ENCODE results near the gene ATP9B.

The ATP9B gene

DNA sequence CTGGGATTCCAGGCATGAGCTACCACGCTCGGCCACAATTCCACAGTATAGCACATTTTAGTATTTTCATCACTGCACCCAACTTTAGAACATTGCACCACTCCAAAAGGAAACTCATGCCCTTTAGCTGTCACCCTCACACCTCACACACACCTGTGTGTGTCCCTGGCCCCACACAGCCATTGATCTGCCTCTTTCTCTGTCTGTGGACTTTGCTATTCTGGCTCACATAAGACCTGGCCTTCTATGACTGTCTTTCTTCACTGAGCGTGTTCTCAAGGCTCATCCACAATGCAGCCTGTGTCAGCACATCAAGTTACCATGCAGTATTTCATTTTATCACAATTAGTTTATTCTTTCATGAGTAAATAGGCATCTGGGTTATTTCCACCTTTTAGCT, 19.7 kb upstream of the ATP9B start:
- Histone ChIP-seq H3K9me3 (ENCODE audit: control insufficient read depth, low read length) (no peaks in the 10 kb centered on the region), H3K4me1 (ENCODE audit: control insufficient read depth, insufficient read depth, low read length, poor library complexity, severe bottlenecking) (no peaks in the 10 kb centered on the region), H3K27me3 (replicated peaks; ENCODE audit: control insufficient read depth, insufficient read depth, low read length, poor library complexity, severe bottlenecking) (no peaks in the 10 kb centered on the region), H3K36me3 (ENCODE audit: control insufficient read depth, insufficient read depth, low read length) (no peaks in the 10 kb centered on the region), H3K4me3 (ENCODE audit: insufficient read depth, low read depth, low read length, poor library complexity, severe bottlenecking) (no peak overlapping the region), H3K27ac (ENCODE audit: insufficient read depth, low read length, poor library complexity, severe bottlenecking) (no peak overlapping the region)
- no peak for DNase-seq

DNA sequence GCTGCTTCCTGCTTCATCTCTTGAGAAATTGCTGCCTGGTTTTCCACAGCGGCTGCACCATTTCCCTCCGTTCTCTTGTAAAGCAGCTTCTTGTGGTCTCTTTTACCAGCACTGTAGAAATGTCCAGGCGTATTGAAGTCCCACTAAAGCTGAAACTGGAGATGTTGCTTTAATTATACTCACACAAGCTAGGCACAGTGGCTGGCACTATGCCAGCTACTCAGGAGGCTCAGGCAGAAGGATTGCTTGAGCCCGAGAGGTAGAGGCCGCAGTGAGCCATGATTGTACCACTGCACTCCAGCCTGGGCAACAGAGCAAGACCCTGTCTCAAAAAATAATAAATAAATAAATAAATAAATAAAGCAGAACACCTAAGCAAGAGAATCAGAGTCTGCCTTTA, 19.2 kb upstream of the ATP9B start:
- Histone ChIP-seq H3K27ac (ENCODE audit: insufficient read depth, low read length, poor library complexity, severe bottlenecking) (no peak overlapping the region), H3K4me3 (ENCODE audit: insufficient read depth, low read depth, low read length, poor library complexity, severe bottlenecking) (no peak overlapping the region), H3K36me3 (ENCODE audit: control insufficient read depth, insufficient read depth, low read length) (no peaks in the 10 kb centered on the region), H3K9me3 (ENCODE audit: control insufficient read depth, low read length) (no peaks in the 10 kb centered on the region), H3K4me1 (ENCODE audit: control insufficient read depth, insufficient read depth, low read length, poor library complexity, severe bottlenecking) (no peaks in the 10 kb centered on the region), H3K27me3 (replicated peaks; ENCODE audit: control insufficient read depth, insufficient read depth, low read length, poor library complexity, severe bottlenecking) (no peaks in the 10 kb centered on the region)
- DNase-seq = no peak

DNA sequence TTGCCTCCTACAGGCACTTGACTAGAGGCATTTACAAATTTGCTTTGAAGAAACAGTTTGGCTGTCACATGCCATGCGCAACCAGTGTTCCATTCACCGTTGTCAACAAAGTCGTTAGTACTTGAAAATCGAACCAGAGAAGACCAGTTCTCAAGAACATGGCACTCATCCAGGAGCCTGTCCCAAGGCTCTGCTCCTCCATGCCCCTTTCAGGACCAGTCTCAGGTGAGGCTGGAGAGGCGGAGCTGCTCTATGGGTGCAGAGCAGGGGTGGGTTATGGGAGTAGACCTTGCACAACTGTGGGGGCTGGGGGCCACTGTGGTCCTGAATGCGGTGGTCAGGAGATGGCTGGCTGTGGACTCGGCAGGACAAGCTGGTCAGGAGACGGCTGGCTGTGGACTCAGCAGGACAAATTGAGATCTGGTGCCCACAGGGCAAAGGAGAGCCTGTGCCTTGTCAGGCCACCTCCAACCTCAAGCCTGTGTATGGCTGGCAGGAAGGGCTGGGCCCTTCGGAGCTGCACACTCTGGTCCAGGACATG, 12.3 kb upstream of the ATP9B start:
- H3K27ac ChIP-seq (ENCODE audit: insufficient read depth, low read length, poor library complexity, severe bottlenecking) = no peak overlapping the region
- H3K4me3 ChIP-seq (ENCODE audit: insufficient read depth, low read depth, low read length, poor library complexity, severe bottlenecking) = no peak overlapping the region
- no peaks in the 10 kb centered on the region for H3K27me3 ChIP-seq (replicated peaks; ENCODE audit: control insufficient read depth, insufficient read depth, low read length, poor library complexity, severe bottlenecking)
- H3K9me3 ChIP-seq (ENCODE audit: control insufficient read depth, low read length) = no peaks in the 10 kb centered on the region
- DNase-seq = no peak
- H3K36me3 ChIP-seq (ENCODE audit: control insufficient read depth, insufficient read depth, low read length) = no peaks in the 10 kb centered on the region
- no peaks in the 10 kb centered on the region for H3K4me1 ChIP-seq (ENCODE audit: control insufficient read depth, insufficient read depth, low read length, poor library complexity, severe bottlenecking)

- Histone ChIP-seq H3K9me3 (ENCODE audit: control insufficient read depth, low read length) (no peaks in the 10 kb centered on the region), H3K4me1 (ENCODE audit: control insufficient read depth, insufficient read depth, low read length, poor library complexity, severe bottlenecking) (no peaks in the 10 kb centered on the region), H3K4me3 (ENCODE audit: insufficient read depth, low read depth, low read length, poor library complexity, severe bottlenecking) (no peak overlapping the region), H3K27me3 (replicated peaks; ENCODE audit: control insufficient read depth, insufficient read depth, low read length, poor library complexity, severe bottlenecking) (no peaks in the 10 kb centered on the region), H3K36me3 (ENCODE audit: control insufficient read depth, insufficient read depth, low read length) (no peaks in the 10 kb centered on the region), H3K27ac (ENCODE audit: insufficient read depth, low read length, poor library complexity, severe bottlenecking) (no peak overlapping the region)
- no peak for DNase-seq
These were observed 11.2 kb upstream of the ATP9B start for GRCh38 chr18:79058007-79058406.

- DNase-seq = no peak
- Histone ChIP-seq H3K27ac (ENCODE audit: insufficient read depth, low read length, poor library complexity, severe bottlenecking) (no peak overlapping the region), H3K27me3 (replicated peaks; ENCODE audit: control insufficient read depth, insufficient read depth, low read length, poor library complexity, severe bottlenecking) (no peaks in the 10 kb centered on the region), H3K9me3 (ENCODE audit: control insufficient read depth, low read length) (no peaks in the 10 kb centered on the region), H3K4me1 (ENCODE audit: control insufficient read depth, insufficient read depth, low read length, poor library complexity, severe bottlenecking) (no peaks in the 10 kb centered on the region), H3K36me3 (ENCODE audit: control insufficient read depth, insufficient read depth, low read length) (no peaks in the 10 kb centered on the region), H3K4me3 (ENCODE audit: insufficient read depth, low read depth, low read length, poor library complexity, severe bottlenecking) (no peak overlapping the region)
These were observed 6.4 kb upstream of the ATP9B start for GRCh38 chr18:79062806-79063205.

DNA sequence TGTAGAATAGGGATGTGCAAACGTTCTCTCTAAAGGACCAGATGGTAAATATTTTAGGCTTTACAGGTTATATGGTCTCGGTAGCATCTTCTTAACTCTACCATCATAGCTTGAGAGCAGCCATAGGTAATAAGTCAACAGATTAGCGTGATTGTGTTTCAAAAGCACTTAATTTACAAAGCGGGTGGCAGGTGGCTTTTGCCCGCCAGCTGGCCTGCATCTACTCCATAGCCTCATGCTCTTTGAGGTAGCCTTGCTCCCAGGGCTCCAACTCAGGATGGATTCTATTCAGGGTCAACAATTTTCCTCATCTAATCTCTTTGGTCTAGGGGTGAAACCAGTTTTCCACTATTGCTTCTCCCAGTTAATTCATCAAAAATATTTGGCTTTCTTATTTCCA, 5.0 kb upstream of the ATP9B start:
- Histone ChIP-seq H3K4me3 (ENCODE audit: insufficient read depth, low read depth, low read length, poor library complexity, severe bottlenecking) (no peak overlapping the region), H3K9me3 (ENCODE audit: control insufficient read depth, low read length) (no peaks in the 10 kb centered on the region), H3K4me1 (ENCODE audit: control insufficient read depth, insufficient read depth, low read length, poor library complexity, severe bottlenecking) (no peaks in the 10 kb centered on the region), H3K27me3 (replicated peaks; ENCODE audit: control insufficient read depth, insufficient read depth, low read length, poor library complexity, severe bottlenecking) (no peaks in the 10 kb centered on the region), H3K36me3 (ENCODE audit: control insufficient read depth, insufficient read depth, low read length) (no peaks in the 10 kb centered on the region), H3K27ac (ENCODE audit: insufficient read depth, low read length, poor library complexity, severe bottlenecking) (no peak overlapping the region)
- no peak for DNase-seq

DNA sequence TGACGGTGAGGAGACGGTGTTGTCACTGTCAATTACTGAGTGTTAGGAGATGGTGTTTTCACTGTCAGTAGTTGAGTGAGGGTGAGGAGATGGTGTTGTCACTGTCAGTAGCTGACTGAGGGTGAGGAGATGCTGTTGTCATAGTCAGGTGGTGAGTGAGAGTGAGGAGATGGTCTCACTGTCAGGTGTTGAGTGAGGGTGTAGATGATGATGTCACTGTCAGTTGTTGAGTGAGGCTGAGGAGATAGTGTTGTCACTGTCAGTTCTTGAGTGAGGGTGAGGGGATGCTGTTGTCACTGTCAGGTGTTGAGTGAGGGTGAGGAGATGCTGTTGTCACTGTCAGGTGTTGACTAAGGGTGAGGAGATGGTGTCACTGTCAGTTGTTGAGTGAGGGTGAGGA, 3.4 kb upstream of the ATP9B start:
- no peak for DNase-seq

DNA sequence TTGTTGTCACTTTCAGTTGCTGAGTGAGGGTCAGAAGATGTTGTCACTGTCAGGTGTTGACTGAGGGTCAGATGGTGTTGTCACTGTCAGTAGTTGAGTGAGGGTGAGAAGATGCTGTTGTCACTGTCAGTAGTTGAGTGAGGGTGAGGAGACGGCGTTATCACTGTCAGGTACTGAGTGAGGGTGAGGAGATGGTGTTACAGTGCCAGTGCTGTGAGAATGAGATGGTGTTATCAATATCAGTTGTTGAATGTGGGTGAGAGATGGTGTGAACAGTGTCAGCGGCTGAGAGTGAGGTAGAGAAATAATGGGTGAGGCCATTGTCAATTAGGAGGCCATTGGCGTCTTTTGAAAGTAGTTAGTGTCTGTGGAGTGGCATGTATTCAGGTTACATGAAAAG, 1.6 kb upstream of the ATP9B start:
- Histone ChIP-seq H3K4me1 (ENCODE audit: control insufficient read depth, insufficient read depth, low read length, poor library complexity, severe bottlenecking) (no peaks in the 10 kb centered on the region), H3K9me3 (ENCODE audit: control insufficient read depth, low read length) (no peaks in the 10 kb centered on the region), H3K36me3 (ENCODE audit: control insufficient read depth, insufficient read depth, low read length) (no peaks in the 10 kb centered on the region), H3K4me3 (ENCODE audit: insufficient read depth, low read depth, low read length, poor library complexity, severe bottlenecking) (no peak overlapping the region), H3K27me3 (replicated peaks; ENCODE audit: control insufficient read depth, insufficient read depth, low read length, poor library complexity, severe bottlenecking) (no peaks in the 10 kb centered on the region), H3K27ac (ENCODE audit: insufficient read depth, low read length, poor library complexity, severe bottlenecking) (no peak overlapping the region)
- DNase-seq = no peak

More for the DNA sequence above, 3.4 kb upstream of the ATP9B start:
- no peaks in the 10 kb centered on the region for H3K27me3 ChIP-seq (replicated peaks; ENCODE audit: control insufficient read depth, insufficient read depth, low read length, poor library complexity, severe bottlenecking)
- H3K4me3 ChIP-seq (ENCODE audit: insufficient read depth, low read depth, low read length, poor library complexity, severe bottlenecking) = no peak overlapping the region
- H3K27ac ChIP-seq (ENCODE audit: insufficient read depth, low read length, poor library complexity, severe bottlenecking) = no peak overlapping the region
- H3K36me3 ChIP-seq (ENCODE audit: control insufficient read depth, insufficient read depth, low read length) = no peaks in the 10 kb centered on the region
- H3K9me3 ChIP-seq (ENCODE audit: control insufficient read depth, low read length) = no peaks in the 10 kb centered on the region
- H3K4me1 ChIP-seq (ENCODE audit: control insufficient read depth, insufficient read depth, low read length, poor library complexity, severe bottlenecking) = no peaks in the 10 kb centered on the region

DNA sequence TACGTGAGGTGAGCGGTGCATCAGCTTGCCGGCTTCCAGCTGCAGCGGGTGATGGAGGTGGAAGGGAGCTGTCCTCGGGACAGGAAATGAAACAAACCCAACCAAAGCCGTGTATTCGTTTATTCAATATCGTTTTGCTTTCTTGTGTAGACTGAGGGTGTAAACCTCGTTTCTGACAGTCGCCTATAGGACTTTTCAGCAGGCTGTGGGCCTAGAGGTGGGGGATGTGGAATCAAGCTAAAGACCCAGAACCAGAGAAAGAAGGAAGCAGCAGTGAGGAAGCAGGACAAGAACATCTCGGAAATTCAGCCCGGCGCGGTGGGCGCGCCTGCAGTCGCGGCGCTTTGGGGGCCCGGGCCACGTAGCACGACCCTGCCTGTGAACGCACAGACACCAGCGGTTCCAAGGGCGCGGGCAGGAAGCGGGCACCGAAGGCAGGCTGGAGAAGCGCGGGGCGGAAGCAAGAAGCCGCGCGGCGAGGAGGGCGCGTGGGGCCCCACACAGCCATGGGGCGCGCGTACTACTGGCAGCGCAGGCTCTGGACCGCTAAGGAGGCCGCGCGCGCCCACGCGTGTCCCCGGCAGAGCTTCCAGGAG, 755 bp upstream of the ATP9B start:
- peak in 2 of 3 donors; percentile 10 to 15 for DNase-seq
- Histone ChIP-seq H3K4me3 (ENCODE audit: insufficient read depth, low read depth, low read length, poor library complexity, severe bottlenecking) (peak overlapping the region; percentile 88), H3K27ac (ENCODE audit: insufficient read depth, low read length, poor library complexity, severe bottlenecking) (peak overlapping the region; percentile 98), H3K36me3 (ENCODE audit: control insufficient read depth, insufficient read depth, low read length) (no peaks in the 10 kb centered on the region), H3K4me1 (ENCODE audit: control insufficient read depth, insufficient read depth, low read length, poor library complexity, severe bottlenecking) (no peaks in the 10 kb centered on the region), H3K9me3 (ENCODE audit: control insufficient read depth, low read length) (no peaks in the 10 kb centered on the region), H3K27me3 (replicated peaks; ENCODE audit: control insufficient read depth, insufficient read depth, low read length, poor library complexity, severe bottlenecking) (no peaks in the 10 kb centered on the region)

GRCh38 chr18:79069717-79070151, 540 bp downstream of the ATP9B start:
- DNase-seq = no peak
- no peaks in the 10 kb centered on the region for H3K27me3 ChIP-seq (replicated peaks; ENCODE audit: control insufficient read depth, insufficient read depth, low read length, poor library complexity, severe bottlenecking)
- no peaks in the 10 kb centered on the region for H3K36me3 ChIP-seq (ENCODE audit: control insufficient read depth, insufficient read depth, low read length)
- peak overlapping the region; percentile 88 for H3K4me3 ChIP-seq (ENCODE audit: insufficient read depth, low read depth, low read length, poor library complexity, severe bottlenecking)
- peak overlapping the region; percentile 98 for H3K27ac ChIP-seq (ENCODE audit: insufficient read depth, low read length, poor library complexity, severe bottlenecking)
- H3K9me3 ChIP-seq (ENCODE audit: control insufficient read depth, low read length) = no peaks in the 10 kb centered on the region
- no peaks in the 10 kb centered on the region for H3K4me1 ChIP-seq (ENCODE audit: control insufficient read depth, insufficient read depth, low read length, poor library complexity, severe bottlenecking)
